Right atrium auricular region (tissue), 2 donors: ENCODE results near the gene PPP1R9B. TPM values are rescaled to one million over a fixed set of nuclear protein-coding genes. Genes with fewer than 3 reads are reported as not detected.

Source experiments
- DNase-seq: peaks from one replicate; pipeline ENCODE4 v3.0.0-alpha.2; 2019; ENCODE audit warnings: low spot score
- H3K27ac ChIP-seq, 2 donors: fragments of 200-600 bp; sonication (generic); 1 replicate in 1 of 2; 2 replicates in 1 of 2; pipeline ENCODE4 v1.5.1; 2016 to 2019
- H3K27me3 ChIP-seq, 2 donors: fragments of 200-600 bp; sonication (generic); one replicate each; pipeline versions ENCODE4 v1.5.1 to v1.6.0; 2017 to 2019
- H3K36me3 ChIP-seq: fragments of 200-600 bp; sonication (generic); one replicate; pipeline ENCODE4 v1.5.1; 2016
- H3K4me1 ChIP-seq, 2 donors: fragments of 200-600 bp; sonication (generic); one replicate each; pipeline versions ENCODE4 v1.5.1 to v1.6.0; 2017 to 2019
- H3K4me3 ChIP-seq, 2 donors: fragments of 200-600 bp; sonication (generic); 1 replicate in 1 of 2; 2 replicates in 1 of 2; pipeline ENCODE4 v1.5.1; 2017 to 2019; ENCODE audit warnings: mild to moderate bottlenecking in 1 of 2, moderate library complexity in 1 of 2
- H3K9me3 ChIP-seq, 2 donors: fragments of 200-600 bp; sonication (generic); one replicate each; pipeline ENCODE4 v1.5.1; 2019
- CTCF ChIP-seq, 2 donors: fragments of 200-600 bp; sonication (generic); IDR thresholded peaks; one replicate each; pipeline ENCODE4 v1.5.1; 2019; ENCODE audit warnings: antibody characterized with exemption in 2 of 2
- total RNA-seq, 2 donors: library from RNA; depleted of rRNA; stranded (reverse); fragments of >200 nt; gene quantifications; one replicate each; pipeline ENCODE4 v1.1.0, GENCODE V29; 2016

PPP1R9B gene
- total RNA-seq, 2 donors from 2014 or later = 16.9 to 24.2 TPM

DNA sequence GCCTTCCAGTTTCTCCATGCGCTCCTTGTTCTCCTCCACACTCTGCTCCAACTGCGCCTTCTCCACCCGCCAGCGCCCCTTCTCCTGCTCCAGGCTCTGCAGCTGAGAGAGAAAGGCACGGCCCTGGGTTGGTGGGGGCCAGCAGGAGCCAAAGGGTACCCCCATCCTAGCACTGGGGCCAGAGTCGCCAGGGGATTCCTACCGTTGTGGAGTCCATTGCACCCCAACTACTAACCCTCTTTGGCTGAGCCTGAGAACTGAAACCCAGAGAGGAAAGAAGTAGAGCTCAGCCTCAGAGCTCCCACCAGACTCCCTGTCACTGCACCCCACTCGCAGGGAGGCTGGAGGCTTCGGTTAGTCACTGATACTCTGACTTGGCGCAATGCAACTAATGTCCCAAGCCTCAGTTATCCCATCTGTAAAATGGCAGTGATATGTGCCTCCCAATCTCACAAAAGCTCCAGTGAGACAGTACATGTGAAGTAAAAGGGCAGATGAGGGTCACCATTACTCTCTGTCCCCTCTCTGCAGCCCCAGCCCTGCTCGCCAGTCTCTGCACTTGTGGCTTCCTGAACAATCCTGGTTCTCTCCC lies 14.3 kb downstream of the PPP1R9B start:
- peaks cover 71% of the 10 kb centered on the region for H3K36me3 ChIP-seq
- peaks cover 0 to 44% of the 10 kb centered on the region in 2 donors for H3K4me1 ChIP-seq
- DNase-seq = no peak
- TF ChIP-seq CTCF (IDR thresholded peaks at IDR 0.05) = no peak
- H3K27ac ChIP-seq = no peak overlapping the region
- H3K9me3 ChIP-seq = no peaks in the 10 kb centered on the region
- H3K4me3 ChIP-seq = no peak overlapping the region
- H3K27me3 ChIP-seq = no peaks in the 10 kb centered on the region

- Histone ChIP-seq H3K4me3 (no peak overlapping the region), H3K36me3 (peaks cover 64% of the 10 kb centered on the region), H3K27ac (no peak overlapping the region), H3K4me1 (peaks cover 0 to 43% of the 10 kb centered on the region in 2 donors), H3K9me3 (no peaks in the 10 kb centered on the region), H3K27me3 (no peaks in the 10 kb centered on the region)
- TF ChIP-seq CTCF (IDR thresholded peaks at IDR 0.05) = no peak
- no peak for DNase-seq
Measured at GRCh38 chr17:50135316-50136095, 15.0 kb downstream of the PPP1R9B start.

GRCh38 chr17:50134206-50135110 lies 16.0 kb downstream of the PPP1R9B start:
- DNase-seq = no peak
- peak in 1 of 2 donors; percentile 10 for TF ChIP-seq CTCF (IDR thresholded peaks at IDR 0.05)
- peaks cover 0 to 45% of the 10 kb centered on the region in 2 donors for H3K4me1 ChIP-seq
- H3K27me3 ChIP-seq = no peaks in the 10 kb centered on the region
- H3K4me3 ChIP-seq = no peak overlapping the region
- peaks cover 56% of the 10 kb centered on the region for H3K36me3 ChIP-seq
- H3K27ac ChIP-seq = peak overlapping the region; percentile 77 to 88
- H3K9me3 ChIP-seq = no peaks in the 10 kb centered on the region

DNA sequence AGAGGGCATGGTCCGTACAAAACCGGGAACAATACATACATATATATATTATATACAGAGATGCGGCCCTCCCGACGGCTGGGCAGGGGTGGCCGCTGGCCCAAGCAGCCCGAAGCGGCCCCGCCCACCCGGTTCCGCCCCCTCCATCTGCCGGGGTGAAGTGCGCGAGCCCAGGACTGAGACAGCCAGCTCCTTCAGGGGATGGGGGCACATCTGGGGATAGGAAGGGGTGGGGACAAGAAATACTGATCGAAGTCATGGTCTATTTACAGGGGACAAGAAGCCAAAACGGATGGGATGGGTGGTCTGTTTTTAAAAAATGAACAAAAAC lies 16.7 kb downstream of the PPP1R9B start:
- Histone ChIP-seq H3K9me3 (no peaks in the 10 kb centered on the region), H3K4me3 (no peak overlapping the region), H3K4me1 (peaks cover 0 to 52% of the 10 kb centered on the region in 2 donors), H3K27me3 (no peaks in the 10 kb centered on the region), H3K36me3 (peaks cover 49% of the 10 kb centered on the region), H3K27ac (peak overlapping the region; percentile 77 to 88)
- no peak for TF ChIP-seq CTCF (IDR thresholded peaks at IDR 0.05)
- DNase-seq = no peak

- H3K4me1 ChIP-seq = peaks cover 0 to 58% of the 10 kb centered on the region in 2 donors
- DNase-seq = no peak
- TF ChIP-seq CTCF (IDR thresholded peaks at IDR 0.05) = no peak
- no peaks in the 10 kb centered on the region for H3K9me3 ChIP-seq
- peaks cover 44% of the 10 kb centered on the region for H3K36me3 ChIP-seq
- no peaks in the 10 kb centered on the region for H3K27me3 ChIP-seq
- peak overlapping the region; percentile 77 to 88 for H3K27ac ChIP-seq
- no peak overlapping the region for H3K4me3 ChIP-seq
Measured at GRCh38 chr17:50133028-50133768, 17.3 kb downstream of the PPP1R9B start.
